ENCODE measurements around the gene TRIM29.

The TRIM29 gene

DNA sequence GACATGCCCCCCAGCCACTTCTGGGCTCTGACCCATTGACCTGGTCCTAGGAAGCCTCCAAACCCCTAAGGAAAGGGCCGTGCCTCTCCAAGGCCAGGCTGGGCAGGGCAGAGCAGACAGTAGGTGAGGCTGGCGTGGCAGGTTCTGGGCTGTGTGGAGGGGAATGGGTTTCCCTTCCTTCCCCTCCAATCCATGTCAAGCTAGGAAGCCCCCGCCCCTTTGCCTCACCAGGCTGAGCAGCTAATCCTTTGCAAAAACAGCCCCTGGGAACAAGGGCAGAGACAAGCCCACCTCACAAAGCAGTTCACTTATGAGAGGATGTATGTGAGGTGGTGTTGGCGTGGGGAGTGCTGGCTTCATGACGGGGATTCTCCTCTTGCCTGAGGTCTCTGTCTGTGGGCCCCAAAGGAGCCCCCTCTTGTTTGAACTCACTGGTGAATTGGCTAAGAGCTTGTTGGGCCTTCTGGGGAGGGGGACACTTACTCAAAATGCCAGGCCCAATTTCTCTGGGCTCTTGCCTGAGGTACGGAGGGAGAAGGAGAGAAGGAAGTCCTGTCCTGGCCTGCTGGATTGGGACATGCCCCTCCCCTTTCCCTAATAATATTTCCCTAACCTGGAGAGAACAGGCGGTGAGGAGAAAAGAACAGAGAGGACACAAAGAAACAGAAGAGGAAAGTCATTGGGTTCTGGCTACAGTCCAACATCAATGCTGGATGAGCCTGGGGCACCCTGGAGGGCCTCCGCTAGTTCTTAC, 1.6 kb upstream of the TRIM29 start:
- no peak for DNase-seq (ENCODE audit: low spot score)

- DNase-seq (ENCODE audit: low spot score): no peak
Observed at GRCh38 chr11:120137187-120137610, 714 bp downstream of the TRIM29 start.

GRCh38 chr11:120136356-120136755, 1.6 kb downstream of the TRIM29 start:
- no peak for DNase-seq (ENCODE audit: low spot score)

GRCh38 chr11:120135838-120136237, 2.1 kb downstream of the TRIM29 start:
- DNase-seq (ENCODE audit: low spot score): no peak

- no peak for DNase-seq (ENCODE audit: low spot score)
Observed at GRCh38 chr11:120134931-120135228, 3.0 kb downstream of the TRIM29 start.

DNA sequence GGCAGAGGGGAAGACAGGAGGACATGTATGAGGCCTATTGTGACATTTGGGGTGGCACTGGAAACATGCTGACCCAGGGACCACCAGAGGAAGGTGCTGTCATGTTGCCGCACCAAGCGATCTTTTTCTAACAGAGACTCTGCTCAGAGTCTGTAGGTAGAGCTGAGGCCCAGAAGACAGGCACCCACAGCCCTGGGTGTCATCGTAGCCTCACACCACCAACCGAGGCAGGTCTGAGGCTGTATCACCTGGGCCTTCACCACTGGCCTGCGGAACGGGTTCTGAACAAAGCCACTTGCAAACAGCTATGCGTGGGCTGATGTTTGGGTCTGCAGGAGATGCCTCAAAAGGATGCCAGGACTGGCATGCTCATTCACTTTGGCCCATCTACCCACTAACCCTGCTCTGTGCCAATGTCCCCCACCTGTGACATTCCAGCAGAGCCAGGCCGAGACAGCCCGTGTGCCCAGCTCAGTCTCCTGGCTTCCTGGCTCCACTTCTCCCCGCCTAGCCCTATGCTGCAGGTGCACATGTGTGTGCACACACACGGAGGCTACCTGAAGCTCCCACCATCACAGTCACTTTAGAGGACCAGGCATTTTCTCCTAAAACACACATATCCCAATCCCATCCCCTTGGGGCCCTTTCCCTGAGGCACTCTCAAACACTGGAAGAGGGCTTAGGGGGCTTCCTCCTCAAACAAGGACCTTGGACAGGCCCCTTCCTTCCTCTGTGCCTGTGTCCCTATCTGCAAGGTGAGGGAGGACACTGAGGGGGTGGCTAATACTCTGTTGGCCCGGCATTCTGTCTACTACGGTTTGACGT, 3.6 kb downstream of the TRIM29 start:
- no peak for DNase-seq (ENCODE audit: low spot score)

DNA sequence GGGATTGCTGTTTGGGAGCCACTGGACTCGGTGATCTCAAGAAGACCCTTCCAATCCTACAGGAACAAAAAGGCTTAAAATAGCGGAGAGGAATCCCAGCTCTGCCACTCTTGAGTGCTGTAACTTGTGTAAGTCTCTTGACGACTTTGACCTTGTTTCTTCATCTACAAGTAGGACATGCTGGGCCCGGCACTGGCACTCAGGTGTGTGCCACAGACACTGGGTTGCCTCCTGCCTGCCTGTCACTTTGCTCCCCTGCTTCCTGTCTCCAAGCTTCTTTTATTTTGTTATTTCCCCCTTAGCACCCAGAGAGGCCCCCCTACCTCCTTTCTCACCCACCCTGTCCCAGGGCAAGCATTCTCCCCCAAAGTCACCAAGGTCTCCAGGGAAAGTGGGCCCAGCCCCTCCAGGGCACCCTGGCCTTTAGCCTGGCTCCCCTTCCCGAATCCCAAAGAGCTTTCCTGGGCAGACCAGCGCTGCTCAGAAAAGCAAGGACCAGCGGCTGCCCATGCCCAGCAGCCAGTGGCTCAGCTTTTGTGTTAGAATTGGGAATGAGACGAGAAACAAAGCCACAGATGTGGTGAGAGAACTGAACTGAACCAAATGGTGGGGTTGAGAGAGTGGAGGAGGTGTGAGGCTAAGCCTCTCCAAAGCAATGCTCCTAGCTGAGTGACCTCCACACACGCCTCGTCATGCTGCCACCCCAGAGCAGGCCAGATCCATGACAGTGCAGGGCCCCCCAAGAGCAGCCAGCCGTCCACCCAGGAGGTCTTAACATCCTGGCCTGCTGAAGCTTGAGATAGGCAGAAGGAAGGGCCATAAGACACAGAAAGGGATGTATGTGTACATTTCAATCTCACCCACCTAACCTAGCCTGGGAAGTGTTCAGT, 4.5 kb downstream of the TRIM29 start:
- no peak for DNase-seq (ENCODE audit: low spot score)

- DNase-seq (ENCODE audit: low spot score): no peak
Observed at GRCh38 chr11:120132645-120133185, 5.2 kb downstream of the TRIM29 start.

GRCh38 chr11:120131941-120132644, 5.8 kb downstream of the TRIM29 start:
- DNase-seq (ENCODE audit: low spot score): no peak

GRCh38 chr11:120130991-120131760, 6.7 kb downstream of the TRIM29 start:
- no peak for DNase-seq (ENCODE audit: low spot score)

DNA sequence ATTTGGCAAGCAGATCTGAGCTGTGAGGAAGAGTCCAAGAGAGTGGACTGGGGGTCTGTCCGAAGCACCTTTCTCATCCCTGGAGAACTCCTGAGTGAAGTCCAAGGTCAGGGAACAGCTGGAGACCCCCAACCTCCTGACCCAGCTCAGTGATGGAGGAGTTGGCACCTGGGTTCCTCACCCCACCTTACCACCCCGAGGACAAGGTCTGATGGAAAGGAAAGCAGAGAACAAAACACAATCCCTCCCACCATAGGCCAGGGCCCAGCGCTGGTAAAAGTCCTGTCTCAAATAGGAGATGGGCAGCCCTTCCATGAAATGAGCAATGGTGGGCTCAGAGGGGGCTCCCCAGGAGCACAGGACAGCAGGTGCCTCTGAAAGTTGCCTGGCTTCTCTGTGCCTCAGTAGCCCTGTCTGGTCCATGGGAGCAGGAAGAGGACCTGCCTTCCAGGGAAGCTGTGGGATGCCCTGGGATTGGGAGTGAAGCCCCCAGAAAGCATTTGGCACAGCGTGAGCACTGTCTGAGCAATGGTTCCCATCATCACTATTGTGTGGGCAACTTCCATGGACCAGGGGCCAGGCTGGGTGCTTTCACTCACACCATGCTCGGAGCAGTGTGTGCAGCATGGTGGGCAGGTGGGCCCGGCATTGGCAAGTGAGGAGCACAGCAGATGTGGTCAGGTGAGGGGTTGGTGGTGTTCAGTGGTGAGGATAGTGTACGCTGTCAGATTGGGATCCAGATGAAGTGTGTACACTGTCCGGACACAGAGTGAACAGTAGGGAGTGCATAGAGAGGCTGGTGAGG, 7.5 kb downstream of the TRIM29 start:
- DNase-seq (ENCODE audit: low spot score): no peak

DNA sequence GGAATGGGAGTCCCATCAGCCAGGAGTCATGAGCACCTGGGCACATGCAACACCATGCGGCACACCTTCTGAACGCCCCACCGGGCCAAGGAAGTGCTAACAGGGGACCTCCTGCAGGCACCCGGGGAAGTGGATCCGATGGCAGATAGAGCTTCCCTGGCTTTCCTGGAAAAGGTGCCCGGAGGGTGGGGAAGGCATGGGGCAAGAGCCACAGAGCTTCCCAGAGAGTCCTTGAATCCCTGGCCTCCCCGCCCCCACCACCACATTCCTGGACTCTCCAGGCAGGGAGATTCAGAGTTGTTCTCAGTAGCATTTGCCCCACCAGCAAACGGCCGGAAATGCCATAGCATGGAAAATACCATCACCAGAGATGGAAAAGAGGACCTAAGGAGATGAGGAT, 8.3 kb downstream of the TRIM29 start:
- no peak for DNase-seq (ENCODE audit: low spot score)

DNA sequence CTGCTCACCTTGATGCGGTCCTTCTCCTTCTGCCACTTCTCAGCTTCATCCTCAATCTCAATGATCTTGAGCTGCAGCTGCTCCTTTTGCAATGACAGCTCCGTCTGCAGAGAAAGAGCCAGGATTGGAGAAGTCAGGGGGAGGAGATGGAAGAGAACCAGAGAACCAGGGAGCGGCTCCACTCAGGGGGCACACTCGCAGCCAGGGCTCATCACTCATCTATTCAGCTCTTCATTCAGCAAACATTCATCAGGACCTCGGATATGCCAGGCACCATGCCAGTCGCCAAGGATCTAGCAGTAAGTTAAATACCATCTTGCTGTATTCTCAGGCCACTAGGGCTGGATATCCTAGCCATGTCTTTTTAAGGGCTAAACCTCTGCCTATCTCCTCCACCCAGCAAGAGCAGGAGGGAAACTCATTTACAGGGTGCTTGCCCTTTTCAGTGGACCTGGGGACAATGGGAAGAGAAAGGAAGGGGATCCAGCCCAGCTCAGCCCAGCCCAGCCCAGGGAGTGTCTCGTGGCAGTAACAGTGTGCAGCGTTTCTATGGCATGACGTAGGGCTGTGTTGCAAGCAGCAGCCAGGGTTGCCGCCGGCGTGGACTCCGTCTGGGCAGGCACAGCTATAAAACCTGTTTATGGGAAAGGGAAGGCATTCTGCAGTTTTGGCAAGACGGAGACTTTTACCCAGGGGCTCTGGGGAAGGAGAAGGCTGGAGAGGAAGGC, 9.4 kb downstream of the TRIM29 start:
- DNase-seq (ENCODE audit: low spot score): no peak

- DNase-seq (ENCODE audit: low spot score): no peak
Observed at GRCh38 chr11:120127236-120127635, 10.7 kb downstream of the TRIM29 start.

DNA sequence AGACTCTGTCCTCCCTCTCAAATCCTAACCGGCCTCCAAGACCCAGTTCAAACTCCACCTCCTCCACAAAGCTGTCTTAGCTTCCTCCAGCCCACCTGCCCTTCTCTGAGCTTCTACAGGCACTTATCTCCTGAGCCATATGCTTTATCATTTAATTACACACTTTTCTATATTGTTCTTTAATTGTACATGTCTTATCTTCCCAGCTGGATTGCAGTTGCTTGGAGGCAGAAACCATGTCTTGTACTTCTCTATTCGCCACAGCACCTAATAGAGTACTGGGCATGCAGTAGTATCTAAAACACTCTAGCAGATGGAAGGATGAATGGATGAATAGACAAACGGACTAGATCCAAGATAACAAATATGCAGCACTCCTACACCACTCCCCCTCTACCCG, 11.3 kb downstream of the TRIM29 start:
- DNase-seq (ENCODE audit: low spot score): no peak

GRCh38 chr11:120125509-120125908, 12.4 kb downstream of the TRIM29 start:
- no peak for DNase-seq (ENCODE audit: low spot score)

DNA sequence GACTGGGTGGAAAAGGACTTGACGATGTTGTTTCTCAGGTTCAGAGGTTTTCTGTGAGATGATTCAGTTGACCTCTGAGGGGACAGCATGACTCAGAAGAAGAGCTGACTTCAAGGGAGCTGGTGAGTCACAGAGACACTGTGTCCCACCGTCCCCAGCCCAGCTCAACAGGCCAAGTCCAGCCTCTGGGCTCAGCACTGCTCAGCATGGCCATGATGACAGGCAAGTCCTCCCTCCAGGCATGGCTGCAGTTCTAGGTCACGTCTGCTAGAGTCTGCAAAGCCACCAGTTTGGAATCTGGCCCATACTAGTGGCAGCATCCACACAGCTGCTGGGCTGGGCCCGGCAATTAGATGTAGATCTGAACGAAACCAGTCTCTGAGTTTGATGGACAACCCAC, 12.9 kb downstream of the TRIM29 start:
- no peak for DNase-seq (ENCODE audit: low spot score)

DNA sequence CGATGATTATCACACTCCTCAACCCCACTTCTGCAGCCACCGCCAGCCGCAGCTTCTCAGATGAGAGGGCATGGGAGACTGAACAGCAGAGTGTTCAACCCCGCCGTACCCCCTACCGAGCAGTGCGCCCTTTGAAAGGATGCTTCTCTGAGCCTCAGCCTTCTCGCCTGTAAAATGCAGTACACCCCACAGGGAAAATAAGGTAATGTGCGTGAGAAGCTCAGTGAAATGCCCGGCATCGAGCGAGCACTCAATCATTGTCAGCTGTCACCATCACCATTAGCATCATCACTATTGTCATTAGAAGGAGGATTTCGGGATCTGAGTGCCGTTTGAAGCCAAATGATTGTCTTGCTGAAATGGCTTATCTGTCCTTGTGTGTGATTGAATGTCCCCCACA, 13.6 kb downstream of the TRIM29 start:
- DNase-seq (ENCODE audit: low spot score): no peak

GRCh38 chr11:120123946-120124345, 14.0 kb downstream of the TRIM29 start:
- no peak for DNase-seq (ENCODE audit: low spot score)
